Measurements from ENCODE around the gene ARHGEF7.
A peak's percentile ranks its signal among the peaks of the same experiment; 100 is the strongest.
"Not testable (repeated sequence)": the region's sequence is repeated elsewhere in the genome, so short reads cannot be mapped to it uniquely, and the experiment has no call there.

Gene ARHGEF7

GRCh38 chr13:111115061-111115964 is at the start of gene ARHGEF7:
Gene ARHGEF7 (plus strand): TSS chr13:111115310. CDS start chr13:111115527, 217 bp downstream.
- DNase-seq: no peak

GRCh38 chr13:111065698-111066097 is 49.4 kb upstream of the ARHGEF7 start:
- no peak for DNase-seq

GRCh38 chr13:111066544-111066943 is 48.6 kb upstream of the ARHGEF7 start:
- no peak for DNase-seq

GRCh38 chr13:111068009-111068350 is 47.1 kb upstream of the ARHGEF7 start:
- DNase-seq: no peak

- DNase-seq: peak; percentile 27
Observed at GRCh38 chr13:111071120-111071519, 44.0 kb upstream of the ARHGEF7 start.

GRCh38 chr13:111071526-111071925 is 43.6 kb upstream of the ARHGEF7 start:
- DNase-seq: not testable (repeated sequence)

- no peak for DNase-seq
Observed at GRCh38 chr13:111074826-111075225, 40.3 kb upstream of the ARHGEF7 start.

- no peak for DNase-seq
Observed at GRCh38 chr13:111076155-111077013, 38.7 kb upstream of the ARHGEF7 start.

- DNase-seq: no peak
Observed at GRCh38 chr13:111079375-111079774, 35.7 kb upstream of the ARHGEF7 start.

GRCh38 chr13:111080642-111081041 is 34.5 kb upstream of the ARHGEF7 start:
- no peak for DNase-seq

- no peak for DNase-seq
Observed at GRCh38 chr13:111082240-111082639, 32.9 kb upstream of the ARHGEF7 start.

GRCh38 chr13:111082769-111083168 is 32.3 kb upstream of the ARHGEF7 start:
- DNase-seq: not testable (repeated sequence)

GRCh38 chr13:111083693-111084092 is 31.4 kb upstream of the ARHGEF7 start:
- DNase-seq: not testable (repeated sequence)

GRCh38 chr13:111090169-111090568 is 24.9 kb upstream of the ARHGEF7 start:
- DNase-seq: no peak

- no peak for DNase-seq
Observed at GRCh38 chr13:111092685-111093084, 22.4 kb upstream of the ARHGEF7 start.

- no peak for DNase-seq
Observed at GRCh38 chr13:111093136-111093535, 22.0 kb upstream of the ARHGEF7 start.

GRCh38 chr13:111093634-111094033 is 21.5 kb upstream of the ARHGEF7 start:
- DNase-seq: no peak

- no peak for DNase-seq
Observed at GRCh38 chr13:111095031-111095840, 19.9 kb upstream of the ARHGEF7 start.

GRCh38 chr13:111095911-111096501 is 19.1 kb upstream of the ARHGEF7 start:
- no peak for DNase-seq

- DNase-seq: no peak
Observed at GRCh38 chr13:111099290-111099689, 15.8 kb upstream of the ARHGEF7 start.

- no peak for DNase-seq
Observed at GRCh38 chr13:111110054-111110453, 5.1 kb upstream of the ARHGEF7 start.

- no peak for DNase-seq
Observed at GRCh38 chr13:111111376-111111937, 3.7 kb upstream of the ARHGEF7 start.

Measured in activated CD4-positive, alpha-beta T cell treated with anti-CD3 and anti-CD28 coated beads, Interleukin-2, Interleukin-6, amounts not matched to agents 100 ng/mL and 50 ng/mL, durations not matched to agents 16 hours and 8 hours (primary cell).